HepG2 (cell line): ENCODE results near the gene PPP2R2C. TPM values are rescaled to one million over a fixed set of nuclear protein-coding genes. Genes with fewer than 3 reads are reported as not detected.

Source experiments
- ATAC-seq: fragments of 200-7000 bp; cut with Tn5 transposase; 3 replicates; pipeline ENCODE4 v1.9.1; 2020; ENCODE audit warnings: mild to moderate bottlenecking, moderate library complexity
- BruUV-seq: library from RNA; stranded (reverse); fragments of 400-500 nt; replicated peaks from 2 replicates; lab custom pipeline; 2021; lab: Mats Ljungman, UMichigan
- CTCF ChIA-PET: fragments of 300-600 bp; formaldehyde crosslinking; extraction: SDS; loops from one replicate; lab custom pipeline; 2021; ENCODE audit warnings: low total read pairs, inconsistent platforms, low intra/inter-chr PET ratio; lab: Yijun Ruan, JAX
- POLR2A ChIA-PET: fragments of 350-600 bp; sonication (Branson Sonifier 250); formaldehyde crosslinking; loops from one replicate; lab custom pipeline; 2020; ENCODE audit warnings: antibody characterized with exemption, inconsistent platforms; lab: Yijun Ruan, JAX
- DNase-seq: peaks from one replicate; pipeline ENCODE4 v3.0.0-alpha.2; 2015; ENCODE audit warnings: low spot score
- FAIRE-seq: peaks from 3 replicates; lab custom pipeline; 2011; peaks lifted over from hg19 to GRCh38; lab: Jason Lieb, UNC
- H2AFZ ChIP-seq: one replicate; pipeline ENCODE4 v1.6.1; 2011; ENCODE audit warnings: low read length, inconsistent platforms
- H3K27ac ChIP-seq: fragments of 300-600 bp; 3 replicates; pipeline ENCODE4 v1.8.0; 2011; ENCODE audit warnings: mixed run types, mild to moderate bottlenecking, mixed read lengths, low read length, inconsistent platforms; ENCODE audit not compliant: insufficient read depth; ENCODE audit errors: extremely low read length
- H3K27me3 ChIP-seq, 2 experiments: fragments of 200-600 bp in 1 of 2; 2 replicates in 1 of 2; 3 replicates in 1 of 2; pipeline versions ENCODE4 v1.6.0 to v1.8.0; 2011; ENCODE audit warnings: low read length in 2 of 2, mild to moderate bottlenecking in 2 of 2, moderate library complexity in 2 of 2, inconsistent platforms in 1 of 2; ENCODE audit not compliant: insufficient read depth in 2 of 2, control insufficient read depth in 1 of 2
- H3K36me3 ChIP-seq, 2 experiments: fragments of 200-600 bp in 1 of 2; replicated peaks in 1 of 2; 2 replicates in 1 of 2; 3 replicates in 1 of 2; pipeline versions ENCODE4 v1.5.1 to v1.8.0; 2011; ENCODE audit warnings: low read length in 2 of 2, inconsistent platforms in 1 of 2; ENCODE audit not compliant: insufficient read depth in 2 of 2, control insufficient read depth in 1 of 2
- H3K4me1 ChIP-seq: 2 replicates; pipeline ENCODE4 v1.5.1; 2012; ENCODE audit warnings: low read length, inconsistent platforms; ENCODE audit not compliant: insufficient read depth
- H3K4me2 ChIP-seq: 2 replicates; pipeline ENCODE4 v1.6.0; 2011; ENCODE audit warnings: low read depth, low read length, inconsistent platforms
- H3K4me3 ChIP-seq, 3 experiments: fragments of 200-600 bp in 1 of 3; sonication (generic), shearing (Covaris generic) in 1 of 3; replicated peaks in 1 of 3; 2 replicates each; pipeline ENCODE4 v1.5.1; 2011 to 2016; ENCODE audit warnings: low read length in 3 of 3, inconsistent platforms in 2 of 3, low read depth in 2 of 3, mild to moderate bottlenecking in 2 of 3, control low read depth in 1 of 3, mixed read lengths in 1 of 3; ENCODE audit not compliant: insufficient read depth in 1 of 3
- H3K79me2 ChIP-seq: one replicate; pipeline ENCODE4 v1.6.1; 2011; ENCODE audit warnings: low read length, inconsistent platforms; ENCODE audit not compliant: insufficient read depth
- H3K9ac ChIP-seq: 2 replicates; pipeline ENCODE4 v1.6.0; 2011; ENCODE audit warnings: mild to moderate bottlenecking, low read depth, low read length, inconsistent platforms; ENCODE audit not compliant: insufficient read depth
- H3K9me3 ChIP-seq: 2 replicates; pipeline ENCODE4 v1.5.1; 2012; ENCODE audit warnings: mild to moderate bottlenecking, low read length
- H4K20me1 ChIP-seq: 2 replicates; pipeline ENCODE4 v1.6.0; 2011; ENCODE audit warnings: inconsistent platforms, mild to moderate bottlenecking, low read length, moderate library complexity; ENCODE audit not compliant: insufficient read depth
- ISL2 ChIP-seq: sonication (generic); formaldehyde crosslinking; IDR thresholded peaks from 2 replicates; pipeline ENCODE4 v1.5.0; 2020; ENCODE audit warnings: missing genetic modification reagents
- KLF15 ChIP-seq: sonication (generic); formaldehyde crosslinking; IDR thresholded peaks from 2 replicates; pipeline ENCODE4 v1.8.1; 2023; ENCODE audit warnings: borderline replicate concordance, mild to moderate bottlenecking, inconsistent platforms, missing genetic modification reagents, mixed read lengths
- MTA1 ChIP-seq: sonication (generic); formaldehyde crosslinking; IDR thresholded peaks from 2 replicates; pipeline ENCODE4 v1.4.0; 2020; ENCODE audit warnings: missing genetic modification reagents, mild to moderate bottlenecking, borderline replicate concordance
- NFIC ChIP-seq: IDR thresholded peaks from 2 replicates; pipeline ENCODE4 v1.6.1; 2012; ENCODE audit warnings: mild to moderate bottlenecking, low read length, inconsistent platforms
- NFYB ChIP-seq: sonication (generic); formaldehyde crosslinking; IDR thresholded peaks from 2 replicates; pipeline ENCODE4 v1.4.0; 2020; ENCODE audit warnings: missing genetic modification reagents
- NR2C2 ChIP-seq: sonication (generic); formaldehyde crosslinking; IDR thresholded peaks from 2 replicates; pipeline ENCODE4 v1.4.0; 2020; ENCODE audit warnings: missing genetic modification reagents, mild to moderate bottlenecking, moderate library complexity, borderline replicate concordance
- NR2F1 ChIP-seq, 2 experiments: fragments of 450-650 bp in 1 of 2; formaldehyde crosslinking in 1 of 2; IDR thresholded peaks; 2 replicates each; pipeline versions ENCODE4 v1.5.0 to v1.6.1; 2016 to 2020; ENCODE audit warnings: mild to moderate bottlenecking in 1 of 2, missing compliant biosample characterization in 1 of 2, missing genetic modification reagents in 1 of 2, moderate library complexity in 1 of 2
- RBFOX2 ChIP-seq: fragments of 200-400 bp; formaldehyde crosslinking; IDR thresholded peaks from 2 replicates; pipeline ENCODE4 v1.6.1; 2017; ENCODE audit warnings: low read depth, mild to moderate bottlenecking, low read length
- RBM39 ChIP-seq: fragments of 200-400 bp; formaldehyde crosslinking; IDR thresholded peaks from one replicate; pipeline ENCODE4 v1.6.1; 2018; ENCODE audit warnings: antibody characterized with exemption, mild to moderate bottlenecking, low read depth, low read length; ENCODE audit not compliant: poor library complexity, severe bottlenecking
- SALL2 ChIP-seq: sonication (generic); formaldehyde crosslinking; IDR thresholded peaks from 2 replicates; pipeline ENCODE4 v1.8.1; 2023; ENCODE audit warnings: mild to moderate bottlenecking, missing genetic modification reagents, inconsistent platforms
- UBTF ChIP-seq: sonication (generic); formaldehyde crosslinking; IDR thresholded peaks from 2 replicates; pipeline ENCODE4 v1.4.0; 2020; ENCODE audit warnings: mild to moderate bottlenecking, missing genetic modification reagents
- YY1 ChIP-seq: IDR thresholded peaks from 2 replicates; pipeline ENCODE4 v1.6.1; 2011; ENCODE audit warnings: low read length, low read depth, moderate library complexity, mild to moderate bottlenecking; ENCODE audit not compliant: insufficient read depth, insufficient replicate concordance
- ZKSCAN1 ChIP-seq: fragments of 150-350 bp; IDR thresholded peaks from 2 replicates; pipeline ENCODE4 v1.6.1; 2014; ENCODE audit warnings: low read length
- ZNF124 ChIP-seq: sonication (generic); formaldehyde crosslinking; IDR thresholded peaks from 2 replicates; pipeline ENCODE4 v1.4.0; 2020; ENCODE audit warnings: missing genetic modification reagents
- ZNF34 ChIP-seq: sonication (generic); formaldehyde crosslinking; IDR thresholded peaks from 2 replicates; pipeline ENCODE4 v1.4.0; 2020; ENCODE audit warnings: mild to moderate bottlenecking, missing genetic modification reagents, borderline replicate concordance
- ZNF589 ChIP-seq: sonication (generic); formaldehyde crosslinking; conservative IDR thresholded peaks from 2 replicates; pipeline ENCODE4 v1.8.0; 2022; ENCODE audit warnings: mild to moderate bottlenecking, moderate library complexity, missing genetic modification reagents
- ZNF687 ChIP-seq: sonication (generic); formaldehyde crosslinking; IDR thresholded peaks from 2 replicates; pipeline ENCODE4 v1.5.1; 2020; ENCODE audit warnings: mild to moderate bottlenecking, missing genetic modification reagents, moderate library complexity
- ZSCAN22 ChIP-seq: sonication (generic); formaldehyde crosslinking; IDR thresholded peaks from 2 replicates; pipeline ENCODE4 v1.4.0; 2020; ENCODE audit warnings: mild to moderate bottlenecking, missing genetic modification reagents
- WGBS: methylation state at CpG from one replicate; pipeline ENCODE4 v1.1.6; 2017; ENCODE audit warnings: low lambda C conversion rate; 5-methylcytosine and 5-hydroxymethylcytosine counted together
- in situ Hi-C: cut with HindIII; loops from 2 replicates; pipeline ENCODE4 v1.10.0; 2017; ENCODE audit warnings: low pct_unique_long_range_greater_than_20kb; ENCODE audit not compliant: extremely low pct_ligation_motif_present
- intact Hi-C: fragments of 100-400 bp; cut with micrococcal nuclease; formaldehyde crosslinking; loops from one replicate; pipeline ENCODE4 v1.10.0; 2022; ENCODE audit not compliant: unreplicated experiment
- polyA plus RNA-seq, 8 experiments: library from polyadenylated mRNA; depleted of rRNA in 3 of 8; stranded (reverse) in 7 of 8; unstranded in 1 of 8; fragments of >200 nt; fragmentation: Illumina TruSeq in 4 of 8; extraction: Trizol in 4 of 8; gene quantifications; 2 replicates each; pipeline versions ENCODE4 v1.2.1 to v1.2.3, GENCODE V29; 2011 to 2016; ENCODE audit warnings: low read depth in 4 of 8, missing spikeins in 1 of 8, mixed read lengths in 1 of 8; ENCODE audit not compliant: insufficient read depth in 1 of 8
- total RNA-seq, 5 experiments: library from RNA; depleted of rRNA; stranded (reverse); fragments of >200 nt; fragmentation: Illumina TruSeq; extraction: Trizol; gene quantifications; 2 replicates each; pipeline ENCODE4 v1.2.3, GENCODE V29; 2016; ENCODE audit warnings: low read depth in 1 of 5

Gene PPP2R2C
- total and polyA plus RNA-seq, 2 of the 13 experiments (the other 11 are each of a cell fraction or from before 2014, with no cell fraction given) = 0.60 to 8.6 TPM

GRCh38 chr4:6271701-6272465, 200.5 kb downstream of the PPP2R2C start:
- intact Hi-C loops = no loop called here
- H3K9me3 ChIP-seq = no peaks in the 10 kb centered on the region
- POLR2A ChIA-PET = interaction anchor here (5.0 kb wide), 1 partner anchor 36 kb away, joined by 41 read pairs; no protein-coding TSS in a partner anchor
- no peaks in the 10 kb centered on the region for H3K27me3 ChIP-seq
- in situ Hi-C loops = no loop called here
- CTCF ChIA-PET = no interaction called here
- DNase-seq (no peak), FAIRE-seq (no peak), ATAC-seq (no peak)
- BruUV-seq = no TSS peak
- WGBS = 83% methylated on average over 15 of the region's 15 CpGs
- H3K4me3 ChIP-seq = peak overlapping the region in 2 of 3 experiments; percentile 0 to 92; a peak in 1 of 6 replicates
- H3K79me2 ChIP-seq = peaks cover 57% of the 10 kb centered on the region
- H4K20me1 ChIP-seq = no peaks in the 10 kb centered on the region
- H3K9ac ChIP-seq = peak overlapping the region; percentile 93; the same call in 1 of the 2 replicates
- H3K4me1 ChIP-seq = peaks cover 89% of the 10 kb centered on the region
- H3K4me2 ChIP-seq = peak overlapping the region; percentile 70
- H3K27ac ChIP-seq = peak overlapping the region; percentile 71
- H2AFZ ChIP-seq = no peak overlapping the region
- H3K36me3 ChIP-seq = peaks cover 0 to 3% of the 10 kb centered on the region in 2 experiments; a peak in 1 of 5 replicates
- TF ChIP-seq NR2F1 (CRISPR knock-in tag; IDR thresholded peaks at IDR 0.05) = no peak
- TF ChIP-seq NFIC = no peak
- TF ChIP-seq MTA1 (CRISPR knock-in tag) = 0 out of 2 replicates have a peak, but pooled peaks have one; percentile 25
- TF ChIP-seq RBFOX2 = peak; percentile 43; the same call in 1 of the 2 replicates
- no peak for TF ChIP-seq SALL2 (CRISPR knock-in tag)
- TF ChIP-seq ZNF124 (CRISPR knock-in tag) = no peak
- peak; percentile 50 for TF ChIP-seq ZNF687 (CRISPR knock-in tag)
- no peak for TF ChIP-seq ZKSCAN1
- TF ChIP-seq ZNF589 = no peak
- no peak for TF ChIP-seq UBTF (CRISPR knock-in tag)
- no peak for TF ChIP-seq ZSCAN22
- TF ChIP-seq ISL2 (CRISPR knock-in tag) = no peak
- no peak for TF ChIP-seq KLF15 (CRISPR knock-in tag)
- no peak for TF ChIP-seq RBM39
- no peak for TF ChIP-seq YY1
- no peak for TF ChIP-seq NFYB (CRISPR knock-in tag)
- TF ChIP-seq ZNF34 (CRISPR knock-in tag) = 0 out of 2 replicates have a peak, but pooled peaks have one; percentile 34
- TF ChIP-seq NR2C2 (CRISPR knock-in tag) = no peak
